Measurements from ENCODE around the gene WDR82. TPM values are rescaled to one million over a fixed set of nuclear protein-coding genes. Genes with fewer than 3 reads are reported as not detected.

Gene WDR82
- total RNA-seq, 2 experiments from 2014 or later: 134 to 140 TPM

GRCh38 chr3:52254608-52255007 lies 23.8 kb downstream of the WDR82 start:
- no peaks in the 10 kb centered on the region for H3K9me3 Mint-ChIP-seq
- no peak for ATAC-seq (ENCODE audit: low read depth)
- POLR2A ChIA-PET: interaction anchor here (0.7 to 30.7 kb wide), 9 partner anchors 9 to 1917 kb away, joined by 3 to 1053 read pairs (median 13); partner anchors contain the start of genes GLYCTK, PPM1M, TLR9 and TWF2

GRCh38 chr3:52253314-52254304 lies 24.8 kb downstream of the WDR82 start:
- Mint-ChIP-seq H3K9me3 (no peaks in the 10 kb centered on the region), H3K4me3 (peak overlapping the region; percentile 86), H3K27me3 (no peaks in the 10 kb centered on the region), H3K4me1 (peaks cover 80% of the 10 kb centered on the region), H3K36me3 (peaks cover 62% of the 10 kb centered on the region), H3K27ac (peak overlapping the region; percentile 99)
- POLR2A ChIA-PET: interaction anchor here (1.0 to 30.7 kb wide), 9 partner anchors 9 to 198 kb away, joined by 3 to 1053 read pairs (median 13); partner anchors contain the start of genes GLYCTK, PPM1M, TLR9 and TWF2
- DNase-seq (peak; percentile 77), ATAC-seq (ENCODE audit: low read depth) (peak; percentile 84)

More at GRCh38 chr3:52254608-52255007, 23.8 kb downstream of the WDR82 start:
- H3K36me3 Mint-ChIP-seq: peaks cover 62% of the 10 kb centered on the region
- peak; percentile 19 for DNase-seq
- no peaks in the 10 kb centered on the region for H3K27me3 Mint-ChIP-seq
- H3K27ac Mint-ChIP-seq: peak overlapping the region; percentile 99
- H3K4me3 Mint-ChIP-seq: peak overlapping the region; percentile 54
- H3K4me1 Mint-ChIP-seq: peaks cover 81% of the 10 kb centered on the region

- Mint-ChIP-seq H3K4me3 (peak overlapping the region; percentile 14), H3K36me3 (peaks cover 44% of the 10 kb centered on the region), H3K27me3 (no peaks in the 10 kb centered on the region), H3K27ac (peak overlapping the region; percentile 94), H3K9me3 (no peaks in the 10 kb centered on the region), H3K4me1 (peaks cover 64% of the 10 kb centered on the region)
- POLR2A ChIA-PET: interaction anchor here (1.6 to 30.7 kb wide), 4 partner anchors 11 to 28 kb away, joined by 4 to 1053 read pairs (median 81); partner anchors contain the start of genes GLYCTK, TWF2 and WDR82
- DNase-seq (no peak), ATAC-seq (ENCODE audit: low read depth) (no peak)
Measured at GRCh38 chr3:52250122-52250521, 28.3 kb downstream of the WDR82 start.

GRCh38 chr3:52249683-52250082 lies 28.8 kb downstream of the WDR82 start:
- POLR2A ChIA-PET: interaction anchor here (1.6 to 30.7 kb wide), 4 partner anchors 11 to 28 kb away, joined by 4 to 1053 read pairs (median 81); partner anchors contain the start of genes GLYCTK, TWF2 and WDR82
- DNase-seq (no peak), ATAC-seq (ENCODE audit: low read depth) (no peak)
- no peaks in the 10 kb centered on the region for H3K27me3 Mint-ChIP-seq
- peak overlapping the region; percentile 14 for H3K4me3 Mint-ChIP-seq
- peaks cover 63% of the 10 kb centered on the region for H3K4me1 Mint-ChIP-seq
- no peaks in the 10 kb centered on the region for H3K9me3 Mint-ChIP-seq
- H3K27ac Mint-ChIP-seq: peak overlapping the region; percentile 94
- peaks cover 40% of the 10 kb centered on the region for H3K36me3 Mint-ChIP-seq

GRCh38 chr3:52248816-52249547 lies 29.5 kb downstream of the WDR82 start:
- H3K27ac Mint-ChIP-seq: peak overlapping the region; percentile 94
- POLR2A ChIA-PET: interaction anchor here (1.6 to 30.7 kb wide), 4 partner anchors 10 to 29 kb away, joined by 4 to 1053 read pairs (median 89); partner anchors contain the start of genes GLYCTK, TWF2 and WDR82
- peaks cover 37% of the 10 kb centered on the region for H3K36me3 Mint-ChIP-seq
- no peaks in the 10 kb centered on the region for H3K27me3 Mint-ChIP-seq
- DNase-seq (no peak), ATAC-seq (ENCODE audit: low read depth) (no peak)
- H3K4me3 Mint-ChIP-seq: peak overlapping the region; percentile 91
- H3K4me1 Mint-ChIP-seq: peaks cover 65% of the 10 kb centered on the region
- H3K9me3 Mint-ChIP-seq: no peaks in the 10 kb centered on the region

GRCh38 chr3:52248165-52248541 lies 30.3 kb downstream of the WDR82 start:
- no peaks in the 10 kb centered on the region for H3K27me3 Mint-ChIP-seq
- peak overlapping the region; percentile 94 for H3K27ac Mint-ChIP-seq
- peak overlapping the region; percentile 91 for H3K4me3 Mint-ChIP-seq
- no peak for ATAC-seq (ENCODE audit: low read depth)
- no peak for DNase-seq
- H3K9me3 Mint-ChIP-seq: no peaks in the 10 kb centered on the region
- POLR2A ChIA-PET: interaction anchor here (3.8 to 30.7 kb wide), 3 partner anchors 9 to 30 kb away, joined by 20 to 1053 read pairs (median 158); partner anchors contain the start of genes GLYCTK, TWF2 and WDR82
- peaks cover 63% of the 10 kb centered on the region for H3K4me1 Mint-ChIP-seq
- peaks cover 35% of the 10 kb centered on the region for H3K36me3 Mint-ChIP-seq

GRCh38 chr3:52247409-52248164 lies 30.9 kb downstream of the WDR82 start:
- Mint-ChIP-seq H3K36me3 (peaks cover 31% of the 10 kb centered on the region), H3K9me3 (no peaks in the 10 kb centered on the region), H3K4me1 (peaks cover 60% of the 10 kb centered on the region), H3K4me3 (peak overlapping the region; percentile 91), H3K27me3 (no peaks in the 10 kb centered on the region), H3K27ac (peak overlapping the region; percentile 94)
- no peak for DNase-seq
- POLR2A ChIA-PET: interaction anchor here (3.8 to 30.7 kb wide), 3 partner anchors 8 to 30 kb away, joined by 20 to 1053 read pairs (median 158); partner anchors contain the start of genes GLYCTK, TWF2 and WDR82
- no peak for ATAC-seq (ENCODE audit: low read depth)

GRCh38 chr3:52246728-52247408 lies 31.6 kb downstream of the WDR82 start:
- Mint-ChIP-seq H3K9me3 (no peaks in the 10 kb centered on the region), H3K4me3 (peak overlapping the region; percentile 91), H3K27ac (peak overlapping the region; percentile 94), H3K36me3 (peaks cover 29% of the 10 kb centered on the region), H3K4me1 (peaks cover 59% of the 10 kb centered on the region), H3K27me3 (no peaks in the 10 kb centered on the region)
- DNase-seq (peak; percentile 53), ATAC-seq (ENCODE audit: low read depth) (peak; percentile 12)
- POLR2A ChIA-PET: interaction anchor here (1.1 to 30.7 kb wide), 6 partner anchors 7 to 575 kb away, joined by 3 to 1053 read pairs (median 19); partner anchors contain the start of genes GLYCTK and WDR82

GRCh38 chr3:52246264-52246620 lies 32.2 kb downstream of the WDR82 start:
- DNase-seq (no peak), ATAC-seq (ENCODE audit: low read depth) (peak; percentile 8)
- peak overlapping the region; percentile 91 for H3K4me3 Mint-ChIP-seq
- H3K36me3 Mint-ChIP-seq: peaks cover 29% of the 10 kb centered on the region
- H3K9me3 Mint-ChIP-seq: no peaks in the 10 kb centered on the region
- H3K4me1 Mint-ChIP-seq: peaks cover 59% of the 10 kb centered on the region
- no peaks in the 10 kb centered on the region for H3K27me3 Mint-ChIP-seq
- peak overlapping the region; percentile 94 for H3K27ac Mint-ChIP-seq
- POLR2A ChIA-PET: interaction anchor here (1.1 to 30.7 kb wide), 6 partner anchors 8 to 574 kb away, joined by 3 to 1053 read pairs (median 19); partner anchors contain the start of genes GLYCTK and WDR82

GRCh38 chr3:52245322-52246263 lies 32.9 kb downstream of the WDR82 start, which contains the start of gene PPM1M:
Gene PPM1M (plus strand): TSS chr3:52245759. CDS start chr3:52245825, 66 bp downstream.
- H3K9me3 Mint-ChIP-seq: no peaks in the 10 kb centered on the region
- DNase-seq (peak; percentile 81), ATAC-seq (ENCODE audit: low read depth) (peak; percentile 57)
- no peaks in the 10 kb centered on the region for H3K27me3 Mint-ChIP-seq
- H3K4me3 Mint-ChIP-seq: peak within 1 kb of the TSS; percentile 91
- peak within 1 kb of the TSS; percentile 94 for H3K27ac Mint-ChIP-seq
- H3K36me3 Mint-ChIP-seq: peaks cover 30% of the 10 kb centered on the region
- POLR2A ChIA-PET: interaction anchor here (1.1 to 30.7 kb wide), 6 partner anchors 9 to 573 kb away, joined by 3 to 1053 read pairs (median 19); partner anchors contain the start of genes GLYCTK and WDR82
- H3K4me1 Mint-ChIP-seq: peaks cover 63% of the 10 kb centered on the region
